GM19455 (cell line): ENCODE data around the gene EIF2S3B.
"Not testable (repeated sequence)": the region's sequence is repeated elsewhere in the genome, so short reads cannot be mapped to it uniquely, and the experiment has no call there.

ENCODE experiments used
- ATAC-seq: cut with Tn5 transposase; IDR thresholded peaks from one replicate; pipeline ENCODE4 v1.9.1; 2021; ENCODE audit not compliant: unreplicated experiment

The EIF2S3B gene

GRCh38 chr12:10505620-10506019 is at the start of gene EIF2S3B:
Gene EIF2S3B, plus strand, starts transcription at chr12:10505890. Its CDS starts 13 bp downstream, at chr12:10505903.
- no peak for ATAC-seq

- no peak for ATAC-seq
Observed at GRCh38 chr12:10456856-10457255, 48.8 kb upstream of the EIF2S3B start.

- no peak for ATAC-seq
Observed at GRCh38 chr12:10457760-10458159, 47.9 kb upstream of the EIF2S3B start.

DNA sequence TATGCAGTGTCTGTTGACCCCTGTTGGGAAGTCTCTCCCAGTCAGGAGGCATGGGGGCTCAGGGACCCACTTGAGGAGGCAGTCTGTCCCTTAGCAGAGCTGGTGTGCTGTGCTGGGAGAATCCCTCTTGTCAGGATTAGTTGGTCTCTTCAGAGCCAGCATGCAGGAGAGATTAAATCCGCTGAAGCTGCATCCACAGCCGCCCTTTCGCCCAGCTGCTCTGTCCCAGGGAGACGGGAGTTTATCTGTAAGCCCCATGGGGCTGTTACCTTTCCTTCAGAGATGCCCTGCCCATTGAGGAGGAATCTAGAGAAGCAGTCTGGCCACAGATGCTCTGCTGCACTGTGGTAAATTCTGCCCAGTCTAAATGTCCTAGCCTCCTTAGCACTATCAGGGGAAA is 39.4 kb upstream of the EIF2S3B start:
- no peak for ATAC-seq

GRCh38 chr12:10469701-10470100 is 36.0 kb upstream of the EIF2S3B start:
- ATAC-seq: no peak

DNA sequence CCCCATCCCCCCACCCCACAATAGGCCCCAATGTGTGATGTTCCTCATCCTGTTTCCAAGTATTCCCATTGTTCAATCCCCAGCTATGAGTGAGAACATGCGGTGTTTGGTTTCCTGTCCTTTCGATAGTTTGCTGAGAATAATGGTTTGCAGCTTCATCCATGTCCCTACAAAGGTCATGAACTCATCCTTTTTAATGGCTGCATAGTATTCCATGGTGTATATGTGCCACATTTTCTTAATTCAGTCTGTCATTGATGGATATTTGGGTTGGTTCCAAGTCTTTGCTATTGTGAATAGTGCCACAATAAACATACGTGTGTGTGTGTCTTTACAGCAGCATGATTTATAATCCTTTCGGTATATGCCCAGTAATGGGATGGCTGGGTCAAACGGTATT is 32.9 kb upstream of the EIF2S3B start:
- not testable (repeated sequence) for ATAC-seq

GRCh38 chr12:10481901-10482300 is 23.8 kb upstream of the EIF2S3B start:
- ATAC-seq: not testable (repeated sequence)

DNA sequence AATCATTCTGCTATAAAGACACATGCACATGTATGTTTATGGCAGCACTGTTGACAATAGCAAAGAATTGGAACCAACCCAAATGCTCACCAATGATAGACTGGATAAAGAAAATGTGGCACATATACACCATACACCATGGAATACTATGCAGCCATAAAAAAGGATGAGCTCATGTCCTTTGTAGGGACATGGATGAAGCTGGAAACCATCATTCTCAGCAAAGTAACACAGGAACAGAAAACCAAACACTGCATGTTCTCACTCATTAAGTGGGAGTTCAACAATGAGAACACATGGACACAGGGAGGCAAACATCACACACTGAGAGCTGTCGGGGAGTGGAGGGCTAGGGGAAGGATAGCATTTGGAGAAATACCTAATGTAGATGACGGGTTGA is 18.4 kb upstream of the EIF2S3B start:
- ATAC-seq: not testable (repeated sequence)

- no peak for ATAC-seq
Observed at GRCh38 chr12:10491766-10492165, 13.9 kb upstream of the EIF2S3B start.

GRCh38 chr12:10497602-10498001 is 8.1 kb upstream of the EIF2S3B start:
- ATAC-seq: no peak

- no peak for ATAC-seq
Observed at GRCh38 chr12:10498042-10498441, 7.6 kb upstream of the EIF2S3B start.

DNA sequence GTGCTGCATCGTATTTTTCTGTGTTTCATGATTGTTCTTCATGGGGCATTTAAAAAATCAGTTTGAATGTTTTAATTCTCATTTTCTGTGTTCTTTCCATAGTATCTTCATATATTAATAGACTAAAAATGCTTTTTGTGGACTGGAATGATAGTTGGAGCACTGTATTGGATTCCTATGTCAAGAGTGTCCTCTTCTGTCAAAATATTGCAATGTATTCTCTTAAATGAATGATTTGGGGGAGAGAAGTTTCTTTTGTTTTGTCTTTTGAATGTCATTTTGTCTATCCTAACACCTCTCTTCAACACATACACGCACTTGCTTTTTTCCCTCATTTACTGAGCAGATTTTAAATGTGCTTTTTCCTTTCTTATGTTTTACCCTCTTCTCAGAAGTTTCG is 4.7 kb upstream of the EIF2S3B start:
- ATAC-seq: no peak

DNA sequence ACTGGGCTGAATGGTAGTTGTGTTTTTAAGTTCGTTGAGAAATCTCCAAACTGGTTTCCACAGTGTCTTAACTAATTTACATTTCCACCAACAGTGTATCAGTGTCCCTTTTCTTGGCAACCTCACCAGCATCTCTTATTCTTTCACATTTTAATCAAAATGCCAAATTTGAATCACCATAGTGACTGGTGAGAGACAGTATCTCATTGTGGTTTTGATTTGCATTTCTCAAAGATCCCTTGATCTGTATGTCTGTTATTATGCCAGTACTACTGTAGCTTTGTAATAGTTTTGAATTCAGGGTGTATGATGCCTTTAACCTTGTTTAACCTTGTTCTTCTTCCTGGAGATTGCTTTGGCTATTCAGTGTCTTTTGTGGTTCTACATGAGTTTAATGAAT is 2.2 kb upstream of the EIF2S3B start:
- no peak for ATAC-seq

- ATAC-seq: no peak
Observed at GRCh38 chr12:10511756-10512355, 6.2 kb downstream of the EIF2S3B start.

DNA sequence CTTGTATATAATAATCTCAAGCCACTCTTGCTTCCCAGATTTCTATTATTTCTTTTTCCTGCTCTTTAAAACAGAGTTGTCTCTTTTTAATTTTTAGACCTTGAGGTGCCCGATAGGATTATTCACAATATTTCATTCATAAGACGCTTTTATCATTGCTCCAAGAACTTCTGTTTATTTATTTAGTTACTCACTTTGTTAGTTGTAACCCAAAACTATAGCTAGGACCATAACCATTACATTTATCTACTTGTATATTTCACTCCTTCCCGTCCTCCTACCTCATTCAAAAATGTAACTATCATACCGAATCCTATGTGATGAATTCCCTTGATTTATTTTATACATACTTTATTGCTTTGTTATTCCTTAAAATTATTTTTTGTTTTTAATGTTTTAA is 7.1 kb downstream of the EIF2S3B start:
- ATAC-seq: no peak

GRCh38 chr12:10521555-10521954 is 15.9 kb downstream of the EIF2S3B start:
- no peak for ATAC-seq

GRCh38 chr12:10528174-10528953 is 22.7 kb downstream of the EIF2S3B start:
- ATAC-seq: no peak

GRCh38 chr12:10529603-10530002 is 23.9 kb downstream of the EIF2S3B start:
- no peak for ATAC-seq

GRCh38 chr12:10537721-10538120 is 32.0 kb downstream of the EIF2S3B start:
- ATAC-seq: no peak

- ATAC-seq: peak; percentile 81
Observed at GRCh38 chr12:10540776-10541205, 35.1 kb downstream of the EIF2S3B start.

GRCh38 chr12:10543499-10543898 is 37.8 kb downstream of the EIF2S3B start:
- ATAC-seq: no peak

DNA sequence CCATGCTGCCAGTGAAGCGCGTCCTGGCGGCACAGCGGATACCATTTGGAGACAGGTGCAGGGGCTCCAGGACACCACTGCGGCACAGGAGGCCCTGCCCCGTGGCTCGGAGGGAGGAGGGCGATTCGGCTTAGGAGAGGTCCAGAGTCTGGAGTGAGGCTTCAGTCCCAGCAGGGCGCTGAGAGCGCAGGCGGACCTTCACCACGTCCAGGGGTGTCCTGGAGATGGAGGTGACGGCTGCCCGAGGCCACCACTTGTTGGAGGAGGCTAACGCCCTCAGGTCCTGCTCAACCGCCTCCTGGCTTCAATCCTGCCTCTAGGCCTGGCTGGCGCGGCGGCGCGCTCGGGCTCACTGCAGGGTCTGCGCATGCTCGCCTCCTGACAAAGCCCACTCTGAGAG is 45.7 kb downstream of the EIF2S3B start:
- no peak for ATAC-seq

GRCh38 chr12:10553148-10553547 is 47.5 kb downstream of the EIF2S3B start:
- no peak for ATAC-seq
